SIG-M5 treated with dmso at 0.1 percent for 504 hours (cell line): ENCODE data around the gene PRKAG2.
"Not testable (repeated sequence)": the region's sequence is repeated elsewhere in the genome, so short reads cannot be mapped to it uniquely, and the experiment has no call there.

Source experiments
- DNase-seq: peaks from one replicate; lab custom pipeline; 2025; ENCODE audit not compliant: unreplicated experiment; lab: John Stamatoyannopoulos, UW

PRKAG2 gene

DNA sequence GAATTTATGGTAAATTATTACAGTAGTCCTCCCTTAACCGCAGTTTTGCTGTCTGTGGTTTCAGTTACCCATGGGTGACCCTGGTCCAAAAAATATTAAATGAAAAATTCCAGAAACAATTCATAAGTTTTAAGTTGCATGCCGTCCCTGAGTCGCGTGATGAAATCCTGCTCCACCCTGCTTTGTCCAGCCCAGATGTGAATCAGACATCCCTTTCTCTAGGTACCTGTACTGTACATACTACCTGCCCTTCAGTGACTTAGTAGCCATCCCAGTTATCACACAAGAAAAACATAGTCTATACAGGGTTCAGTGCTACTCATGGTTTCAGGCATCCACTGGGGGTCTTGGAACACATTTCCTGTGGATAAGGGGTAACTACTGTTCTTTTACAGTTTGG is 336.8 kb downstream of the PRKAG2 start:
- DNase-seq, result no peak

GRCh38 chr7:151539088-151539671 is 337.7 kb downstream of the PRKAG2 start:
- DNase-seq, result no peak

DNA sequence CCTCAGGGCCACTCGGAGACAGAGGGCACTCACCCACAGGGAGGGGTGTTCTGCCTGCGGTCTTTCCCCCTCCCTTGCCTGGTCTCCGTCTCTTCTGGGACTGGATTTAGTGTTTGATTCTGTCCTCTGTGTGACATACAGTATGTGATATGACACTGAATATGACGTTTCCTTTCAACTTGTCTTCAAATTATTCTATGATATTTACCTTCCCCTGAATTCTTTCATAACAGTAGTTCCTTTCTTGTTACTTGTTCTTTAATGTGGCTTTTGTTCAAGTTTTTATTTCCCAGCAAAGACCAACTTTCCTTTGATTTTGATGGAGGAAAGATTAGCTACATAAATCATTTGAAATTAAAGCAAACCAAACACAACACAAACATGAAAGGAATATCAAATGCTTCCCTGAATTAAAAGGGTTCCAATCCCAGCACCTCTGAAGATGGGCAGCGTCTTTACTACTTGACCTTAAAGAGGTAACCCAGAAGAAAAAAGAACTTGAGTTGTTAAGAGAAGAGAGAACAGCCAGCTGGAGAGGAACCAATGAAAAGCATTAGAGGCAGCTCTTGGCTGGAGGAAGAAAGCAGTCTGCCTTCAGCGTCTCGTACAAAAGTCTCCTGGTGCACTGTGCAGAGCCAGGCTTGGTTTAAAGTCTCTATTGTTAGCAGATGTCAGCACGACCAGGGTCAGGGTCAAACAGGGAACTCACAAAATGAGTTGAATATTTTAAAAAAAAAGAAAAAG is 338.9 kb downstream of the PRKAG2 start:
- no peak for DNase-seq

DNA sequence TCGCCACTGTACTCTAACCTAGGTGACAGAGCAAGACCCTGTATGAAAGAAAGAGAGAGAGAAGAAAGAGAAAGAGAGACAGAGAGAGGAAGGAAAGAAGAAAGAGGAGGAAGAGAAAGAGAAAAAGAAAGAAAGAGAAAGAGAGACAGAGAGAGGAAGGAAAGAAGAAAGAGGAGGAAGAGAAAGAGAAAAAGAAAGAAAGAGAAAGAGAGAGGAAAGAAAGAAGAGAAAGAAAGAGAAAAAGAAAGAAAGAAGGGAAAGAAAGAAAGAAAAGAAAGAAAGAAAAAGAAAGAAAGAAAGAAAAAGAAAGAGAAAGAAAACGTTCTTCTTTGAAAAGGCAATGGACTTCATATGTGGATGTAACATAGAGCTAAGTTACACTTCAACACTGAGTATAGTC is 340.7 kb downstream of the PRKAG2 start:
- DNase-seq, result not testable (repeated sequence)

GRCh38 chr7:151529842-151530241 is 347.1 kb downstream of the PRKAG2 start:
- DNase-seq, result no peak

DNA sequence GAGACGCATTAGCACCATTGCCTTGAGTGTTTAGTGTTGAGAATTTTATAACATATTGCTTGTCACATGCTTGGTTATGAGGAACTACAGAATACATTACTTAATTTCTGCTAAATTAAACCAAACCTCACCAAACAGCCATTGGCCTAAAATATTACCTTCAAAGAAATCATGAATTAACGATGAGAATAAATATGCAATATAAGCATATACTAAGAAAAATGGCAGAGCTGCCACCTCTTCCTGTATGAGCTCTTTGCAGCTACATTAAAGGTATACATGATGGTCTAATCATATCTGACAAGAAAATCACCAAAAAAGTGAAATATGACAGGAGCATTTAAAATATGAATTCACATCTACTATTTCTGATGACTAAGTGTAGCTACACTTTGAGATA is 352.1 kb downstream of the PRKAG2 start:
- DNase-seq, result no peak

DNA sequence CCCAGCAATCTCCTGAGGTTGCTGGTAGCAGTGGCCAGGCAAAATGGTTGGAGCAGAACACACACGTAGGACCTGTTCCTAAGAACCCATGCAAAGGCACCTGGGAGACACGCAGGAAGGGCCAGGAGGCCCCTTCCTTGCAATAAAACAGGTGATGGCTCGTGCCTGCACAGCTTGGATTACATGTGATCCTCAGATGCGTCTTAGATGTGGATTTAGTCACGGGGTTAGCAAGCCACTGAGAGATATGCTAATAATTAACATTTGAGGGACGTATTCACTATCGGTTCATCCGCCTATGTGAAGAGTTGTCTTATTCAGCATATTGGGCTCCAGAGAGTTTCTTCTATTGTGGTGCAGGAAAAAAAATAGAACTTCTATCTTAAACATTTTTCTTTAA is 352.6 kb downstream of the PRKAG2 start:
- no peak for DNase-seq

- no peak for DNase-seq
Measured at GRCh38 chr7:151520419-151521261, 356.3 kb downstream of the PRKAG2 start.

DNA sequence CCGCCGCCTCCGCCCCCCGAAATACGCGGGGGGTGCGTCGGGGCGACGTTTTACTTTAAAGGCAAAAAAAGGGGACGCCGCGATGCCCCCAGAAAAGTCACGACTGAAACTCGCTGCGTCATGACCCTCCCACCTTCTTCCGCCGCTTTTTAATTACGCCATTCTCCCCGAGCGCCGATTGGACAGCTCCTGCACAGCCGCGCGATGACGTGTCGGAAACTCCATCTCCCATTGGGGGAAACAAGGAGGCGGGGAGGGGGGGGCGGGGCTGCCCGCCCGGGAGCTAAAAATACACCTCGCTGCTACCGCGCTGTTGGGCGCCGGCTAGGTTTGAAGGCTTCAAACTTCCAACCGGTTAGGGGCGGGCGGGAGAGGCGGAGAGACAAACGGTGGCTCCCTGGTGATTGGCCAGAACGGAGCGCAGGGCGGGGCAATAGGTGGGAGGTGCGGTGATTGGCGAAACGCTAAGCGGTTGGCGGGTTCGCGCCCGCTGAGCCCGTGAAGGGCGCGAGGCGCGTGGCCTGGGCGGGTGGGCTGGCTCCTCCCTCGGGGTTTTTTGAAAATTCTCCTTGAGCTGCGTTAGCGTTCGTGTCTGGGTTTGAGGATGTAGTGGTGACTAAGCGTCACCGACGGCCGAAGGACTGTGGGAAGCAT is 357.0 kb downstream of the PRKAG2 start, which contains the start of gene RHEB:
Gene RHEB (minus strand): TSS at position 131 of the 654 bp plus-strand sequence. CDS start 384 bp downstream, outside the sequence.
- peak; percentile 96 for DNase-seq

DNA sequence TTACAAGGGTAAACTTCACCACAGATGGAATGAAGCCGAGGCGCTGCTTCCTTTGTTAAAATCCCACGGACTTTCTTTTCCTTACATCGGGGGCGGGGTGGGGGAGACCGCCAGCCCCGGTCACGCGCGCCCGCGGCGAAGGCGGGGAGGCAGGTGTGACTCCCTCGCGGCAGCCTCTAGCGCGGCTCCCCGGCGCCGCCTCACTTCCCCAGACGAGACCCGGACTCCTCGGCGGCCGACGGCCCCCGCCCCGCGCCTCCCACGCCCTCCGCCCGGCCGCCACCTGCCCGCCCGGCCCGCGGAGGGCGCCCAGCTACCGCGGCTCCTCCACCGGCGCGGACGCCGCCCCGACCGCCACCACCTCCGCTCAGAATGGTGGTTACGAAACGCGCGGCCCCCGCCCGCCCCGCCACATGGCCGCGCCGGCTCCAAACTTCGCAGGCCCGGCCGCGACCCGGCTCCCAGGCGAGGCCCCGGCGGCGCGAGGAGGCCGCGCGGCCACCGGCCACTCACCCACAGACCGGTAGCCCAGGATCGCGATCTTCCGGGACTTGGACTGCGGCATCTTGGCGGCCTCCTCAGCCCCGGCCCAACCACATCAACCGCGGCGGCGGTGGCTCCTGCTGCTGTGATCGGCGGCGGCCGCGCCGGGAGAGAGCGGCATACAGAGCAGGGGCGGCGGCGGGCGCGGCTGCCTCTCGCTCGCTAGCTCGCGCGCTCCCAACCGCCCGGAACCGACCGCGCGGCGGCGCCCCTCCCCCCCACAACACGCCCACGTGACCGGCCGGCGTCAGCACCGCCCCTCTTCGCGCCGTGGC is 357.8 kb downstream of the PRKAG2 start:
- peak; percentile 19 for DNase-seq

DNA sequence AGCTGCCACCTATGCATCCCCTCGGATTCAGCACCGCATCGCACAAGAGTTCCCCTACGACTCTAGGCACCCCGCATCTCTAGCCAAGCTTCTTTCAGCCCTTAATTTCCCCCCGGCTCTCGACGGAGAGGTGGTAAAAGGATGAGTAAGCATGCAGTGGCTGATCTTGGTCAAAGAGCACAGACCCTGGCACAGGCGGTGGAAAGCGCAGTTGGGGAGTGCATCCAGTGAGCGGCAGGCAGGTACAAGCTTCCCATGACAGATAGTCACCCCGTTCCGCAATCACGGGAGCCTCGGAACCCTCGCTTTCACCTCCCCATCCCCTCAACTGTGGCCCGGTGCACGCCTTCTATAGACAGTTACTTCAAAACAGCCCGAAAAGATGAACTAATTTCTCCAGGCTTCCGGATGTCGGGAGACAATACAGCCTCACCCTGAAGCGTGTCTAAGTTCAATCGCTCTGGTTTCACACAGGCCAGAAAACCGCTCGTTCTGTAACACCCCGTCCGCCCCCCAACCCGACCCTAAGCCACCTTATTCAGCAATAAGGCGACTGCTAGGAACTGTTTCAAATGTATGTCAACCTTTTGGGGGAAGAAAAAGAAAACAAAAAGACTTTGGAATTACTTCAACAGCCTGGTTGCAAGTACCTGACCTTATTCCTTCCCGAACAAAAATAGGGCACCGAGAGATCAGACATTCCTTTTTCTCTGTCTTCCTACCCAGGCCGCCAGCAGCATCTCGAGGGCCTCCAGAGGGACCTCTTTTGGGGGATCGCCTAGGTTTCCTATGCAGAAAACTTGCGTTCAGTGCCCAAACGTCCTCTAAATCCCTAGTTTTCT is 358.6 kb downstream of the PRKAG2 start:
- peak; percentile 57 for DNase-seq

DNA sequence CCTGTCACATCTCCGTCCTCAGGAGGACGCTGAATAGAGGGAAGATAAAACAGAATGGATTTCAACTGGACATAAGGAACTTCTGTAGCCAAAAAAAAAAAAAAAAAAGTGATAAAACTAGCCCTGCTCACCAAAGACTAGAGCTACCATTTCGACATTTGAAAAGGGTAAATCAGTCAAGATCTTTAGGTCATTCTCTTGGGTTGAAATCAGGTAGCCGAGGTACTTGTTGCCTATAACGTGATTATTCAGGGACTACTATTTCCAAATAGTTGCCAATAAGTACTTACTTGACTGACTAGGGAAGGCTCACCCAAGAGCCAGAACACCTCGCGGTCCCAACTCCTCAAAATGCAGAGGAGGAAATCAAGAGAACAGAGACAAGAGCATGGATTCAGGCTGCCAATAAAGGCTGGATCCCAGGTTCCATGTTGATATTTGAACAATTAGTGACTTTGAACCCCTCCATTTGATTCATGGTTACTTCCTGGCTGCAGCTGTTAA is 359.3 kb downstream of the PRKAG2 start:
- no peak for DNase-seq

DNA sequence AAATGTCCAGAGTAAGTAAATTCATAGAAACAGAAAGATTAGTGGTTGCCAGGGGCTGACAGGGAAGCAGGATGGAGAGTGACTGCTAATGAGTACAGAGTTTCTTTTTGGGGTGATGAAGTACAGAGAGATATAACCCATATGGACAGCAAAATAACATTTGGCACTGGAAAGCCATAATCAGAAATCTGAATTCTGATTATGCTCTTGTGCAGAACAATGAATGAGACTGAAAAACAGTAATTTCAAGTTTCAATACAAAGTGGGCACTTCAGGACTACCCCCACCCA is 361.7 kb downstream of the PRKAG2 start:
- no peak for DNase-seq

GRCh38 chr7:151514461-151515275 is 362.2 kb downstream of the PRKAG2 start:
- no peak for DNase-seq

GRCh38 chr7:151513133-151513532 is 363.8 kb downstream of the PRKAG2 start:
- no peak for DNase-seq

GRCh38 chr7:151512353-151512752 is 364.6 kb downstream of the PRKAG2 start:
- DNase-seq, result no peak

DNA sequence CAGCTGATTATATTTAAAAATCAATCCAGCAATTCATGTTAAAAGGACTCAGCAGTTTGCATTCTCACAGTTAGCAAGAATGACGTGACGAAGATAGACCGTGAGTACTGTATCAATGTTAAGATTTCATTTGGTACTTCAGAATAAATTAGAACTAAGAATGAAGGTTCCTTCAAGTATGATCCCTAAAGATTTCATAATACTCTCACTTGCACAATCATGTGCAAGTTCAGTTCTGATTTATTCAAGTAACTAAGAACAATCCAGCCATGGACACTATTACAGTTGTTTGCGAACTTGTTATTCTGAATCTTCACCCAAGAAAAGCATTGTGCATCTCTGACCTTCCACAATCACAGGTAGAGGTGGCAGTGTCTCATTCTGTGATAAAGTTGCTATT is 365.0 kb downstream of the PRKAG2 start:
- no peak for DNase-seq

- DNase-seq, result no peak
Measured at GRCh38 chr7:151511270-151511669, 365.6 kb downstream of the PRKAG2 start.
